ENCODE data around the gene PHYKPL.
"Not testable (repeated sequence)": the region's sequence is repeated elsewhere in the genome, so short reads cannot be mapped to it uniquely, and the experiment has no call there.

PHYKPL gene

GRCh38 chr5:178201221-178201926 is 31.2 kb downstream of the PHYKPL start:
- H3K36me3 ChIP-seq (replicated peaks; ENCODE audit: insufficient read depth, low read length), result peaks cover 8% of the 10 kb centered on the region; the same call in 1 of the 2 replicates
- no peaks in the 10 kb centered on the region for H3K9me2 ChIP-seq (replicated peaks; ENCODE audit: insufficient read depth, low read length)
- H3K9ac ChIP-seq (ENCODE audit: low read length), result no peak overlapping the region
- H3K4me3 ChIP-seq (ENCODE audit: low read length), result no peak overlapping the region
- no peak overlapping the region for H3K4me2 ChIP-seq (ENCODE audit: low read depth, low read length)
- H4K20me1 ChIP-seq (ENCODE audit: insufficient read depth, low read length), result peaks cover 11% of the 10 kb centered on the region
- H3K9me3 ChIP-seq (replicated peaks; ENCODE audit: insufficient read depth, low read length), result no peaks in the 10 kb centered on the region
- no peak overlapping the region for H3K27ac ChIP-seq (ENCODE audit: low read length)
- no peak for TF ChIP-seq EZH2phosphoT487 (IDR thresholded peaks at IDR 0.05; ENCODE audit: low read length)
- TF ChIP-seq CTCF (IDR thresholded peaks at IDR 0.05; ENCODE audit: low read length), result no peak
- no peak for TF ChIP-seq EZH2 (optimal IDR thresholded peaks at IDR 0.05; ENCODE audit: low read depth, low read length)
- peaks cover 10% of the 10 kb centered on the region for H3F3A ChIP-seq (ENCODE audit: insufficient read depth, low read length)
- no peaks in the 10 kb centered on the region for H3K27me3 ChIP-seq (replicated peaks; ENCODE audit: insufficient read depth, low read length)
- H3K4me1 ChIP-seq (ENCODE audit: low read length), result peaks cover 7% of the 10 kb centered on the region
- DNase-seq, result no peak
- H2AFZ ChIP-seq (ENCODE audit: low read length), result no peak overlapping the region
- peaks cover 23% of the 10 kb centered on the region for H3K79me2 ChIP-seq (ENCODE audit: low read length)

- DNase-seq, result no peak
- Histone ChIP-seq H3K4me1 (ENCODE audit: low read length) (no peaks in the 10 kb centered on the region), H3F3A (ENCODE audit: insufficient read depth, low read length) (no peaks in the 10 kb centered on the region)
Observed at GRCh38 chr5:178199581-178200434, 32.8 kb downstream of the PHYKPL start.

GRCh38 chr5:178198706-178199105 is 33.9 kb downstream of the PHYKPL start:
- no peaks in the 10 kb centered on the region for H3K9me2 ChIP-seq (replicated peaks; ENCODE audit: insufficient read depth, low read length)
- no peak overlapping the region for H3K4me2 ChIP-seq (ENCODE audit: low read depth, low read length)
- peaks cover 14% of the 10 kb centered on the region for H3K27me3 ChIP-seq (replicated peaks; ENCODE audit: insufficient read depth, low read length)

More at GRCh38 chr5:178199581-178200434, 32.8 kb downstream of the PHYKPL start:
- Histone ChIP-seq H3K9ac (ENCODE audit: low read length) (no peak overlapping the region), H3K4me3 (ENCODE audit: low read length) (no peak overlapping the region), H3K79me2 (ENCODE audit: low read length) (peaks cover 9% of the 10 kb centered on the region), H4K20me1 (ENCODE audit: insufficient read depth, low read length) (no peaks in the 10 kb centered on the region), H3K27me3 (replicated peaks; ENCODE audit: insufficient read depth, low read length) (peaks cover 3% of the 10 kb centered on the region), H3K36me3 (replicated peaks; ENCODE audit: insufficient read depth, low read length) (no peaks in the 10 kb centered on the region), H3K9me2 (replicated peaks; ENCODE audit: insufficient read depth, low read length) (no peaks in the 10 kb centered on the region), H3K4me2 (ENCODE audit: low read depth, low read length) (no peak overlapping the region), H3K9me3 (replicated peaks; ENCODE audit: insufficient read depth, low read length) (no peaks in the 10 kb centered on the region), H3K27ac (ENCODE audit: low read length) (no peak overlapping the region), H2AFZ (ENCODE audit: low read length) (no peak overlapping the region)
- TF ChIP-seq EZH2phosphoT487 (IDR thresholded peaks at IDR 0.05; ENCODE audit: low read length) (no peak), EZH2 (optimal IDR thresholded peaks at IDR 0.05; ENCODE audit: low read depth, low read length) (no peak), CTCF (IDR thresholded peaks at IDR 0.05; ENCODE audit: low read length) (no peak)

GRCh38 chr5:178198151-178198550 is 34.5 kb downstream of the PHYKPL start:
- not testable (repeated sequence) for H3K4me1 ChIP-seq (ENCODE audit: low read length); H2AFZ ChIP-seq (ENCODE audit: low read length); DNase-seq; H3K9me2 ChIP-seq (replicated peaks; ENCODE audit: insufficient read depth, low read length); H3K27ac ChIP-seq (ENCODE audit: low read length); H3K9ac ChIP-seq (ENCODE audit: low read length); H4K20me1 ChIP-seq (ENCODE audit: insufficient read depth, low read length); H3K9me3 ChIP-seq (replicated peaks; ENCODE audit: insufficient read depth, low read length); H3F3A ChIP-seq (ENCODE audit: insufficient read depth, low read length); H3K4me2 ChIP-seq (ENCODE audit: low read depth, low read length); H3K36me3 ChIP-seq (replicated peaks; ENCODE audit: insufficient read depth, low read length); H3K4me3 ChIP-seq (ENCODE audit: low read length); H3K79me2 ChIP-seq (ENCODE audit: low read length)
- peaks cover 15% of the 10 kb centered on the region for H3K27me3 ChIP-seq (replicated peaks; ENCODE audit: insufficient read depth, low read length)

More at GRCh38 chr5:178198706-178199105, 33.9 kb downstream of the PHYKPL start:
- Histone ChIP-seq H2AFZ (ENCODE audit: low read length) (no peak overlapping the region), H3K79me2 (ENCODE audit: low read length) (no peaks in the 10 kb centered on the region; the same call in 1 of the 2 replicates), H3K36me3 (replicated peaks; ENCODE audit: insufficient read depth, low read length) (no peaks in the 10 kb centered on the region), H3K4me1 (ENCODE audit: low read length) (no peaks in the 10 kb centered on the region), H3K4me3 (ENCODE audit: low read length) (no peak overlapping the region), H3K27ac (ENCODE audit: low read length) (no peak overlapping the region), H3K9me3 (replicated peaks; ENCODE audit: insufficient read depth, low read length) (no peaks in the 10 kb centered on the region), H3K9ac (ENCODE audit: low read length) (no peak overlapping the region), H4K20me1 (ENCODE audit: insufficient read depth, low read length) (no peaks in the 10 kb centered on the region), H3F3A (ENCODE audit: insufficient read depth, low read length) (no peaks in the 10 kb centered on the region)
- TF ChIP-seq CTCF (IDR thresholded peaks at IDR 0.05; ENCODE audit: low read length) (no peak), EZH2 (optimal IDR thresholded peaks at IDR 0.05; ENCODE audit: low read depth, low read length) (no peak), EZH2phosphoT487 (IDR thresholded peaks at IDR 0.05; ENCODE audit: low read length) (no peak)
- no peak for DNase-seq

Data from MM.1S (cell line).